Measurements from ENCODE around the gene ANO1.

DNA sequence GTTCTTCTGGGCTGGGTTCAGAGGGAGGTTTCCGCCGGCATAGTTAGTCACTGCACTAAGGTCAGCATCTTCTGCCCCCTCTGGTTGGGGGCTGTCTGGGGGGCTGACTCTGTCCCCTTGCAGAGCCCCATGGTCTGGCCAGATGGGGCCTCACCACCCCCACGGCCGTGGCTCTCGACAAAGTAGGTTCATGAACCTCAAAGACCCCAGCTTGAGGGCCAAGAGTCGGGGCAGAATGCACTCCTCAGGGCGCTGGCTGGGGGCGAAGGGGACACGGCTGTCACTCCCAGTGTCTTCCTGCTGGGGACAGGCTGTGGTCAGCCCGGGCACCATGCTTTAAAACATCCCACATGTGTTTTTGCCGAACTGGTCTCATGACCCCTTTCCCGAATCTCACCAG is 20.8 kb downstream of the ANO1 start:
- TF ChIP-seq, protein P1, sequence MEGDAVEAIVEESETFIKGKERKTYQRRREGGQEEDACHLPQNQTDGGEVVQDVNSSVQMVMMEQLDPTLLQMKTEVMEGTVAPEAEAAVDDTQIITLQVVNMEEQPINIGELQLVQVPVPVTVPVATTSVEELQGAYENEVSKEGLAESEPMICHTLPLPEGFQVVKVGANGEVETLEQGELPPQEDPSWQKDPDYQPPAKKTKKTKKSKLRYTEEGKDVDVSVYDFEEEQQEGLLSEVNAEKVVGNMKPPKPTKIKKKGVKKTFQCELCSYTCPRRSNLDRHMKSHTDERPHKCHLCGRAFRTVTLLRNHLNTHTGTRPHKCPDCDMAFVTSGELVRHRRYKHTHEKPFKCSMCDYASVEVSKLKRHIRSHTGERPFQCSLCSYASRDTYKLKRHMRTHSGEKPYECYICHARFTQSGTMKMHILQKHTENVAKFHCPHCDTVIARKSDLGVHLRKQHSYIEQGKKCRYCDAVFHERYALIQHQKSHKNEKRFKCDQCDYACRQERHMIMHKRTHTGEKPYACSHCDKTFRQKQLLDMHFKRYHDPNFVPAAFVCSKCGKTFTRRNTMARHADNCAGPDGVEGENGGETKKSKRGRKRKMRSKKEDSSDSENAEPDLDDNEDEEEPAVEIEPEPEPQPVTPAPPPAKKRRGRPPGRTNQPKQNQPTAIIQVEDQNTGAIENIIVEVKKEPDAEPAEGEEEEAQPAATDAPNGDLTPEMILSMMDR (IDR thresholded peaks at IDR 0.05) = no peak
- no peak for TF ChIP-seq POLR2AphosphoS5 (IDR thresholded peaks at IDR 0.05)
- no peak for TF ChIP-seq POLR2A (IDR thresholded peaks at IDR 0.05)

Data from prostate gland (tissue), 2 donors.